Measurements from ENCODE around the gene GPX2.

DNA sequence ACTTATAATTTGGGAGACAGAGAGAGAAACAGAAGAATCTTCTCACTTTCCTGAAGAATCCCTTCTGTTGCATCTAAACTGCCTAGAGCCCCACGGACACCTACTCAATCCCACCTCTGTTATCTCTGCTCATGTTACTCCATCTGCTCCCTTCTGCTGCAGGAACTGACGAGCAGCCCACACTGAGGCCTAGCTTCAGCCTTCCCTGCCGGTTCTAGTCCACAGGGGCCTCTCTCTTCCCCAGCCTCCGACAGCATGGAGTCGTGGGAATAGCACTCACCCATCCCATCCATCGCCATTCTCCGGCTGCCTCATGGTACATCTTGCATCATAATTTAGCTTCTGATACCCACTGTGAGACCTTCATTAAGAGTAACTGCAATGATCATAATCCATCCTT, 25.6 kb upstream of the GPX2 start:
- TF ChIP-seq, protein P1, sequence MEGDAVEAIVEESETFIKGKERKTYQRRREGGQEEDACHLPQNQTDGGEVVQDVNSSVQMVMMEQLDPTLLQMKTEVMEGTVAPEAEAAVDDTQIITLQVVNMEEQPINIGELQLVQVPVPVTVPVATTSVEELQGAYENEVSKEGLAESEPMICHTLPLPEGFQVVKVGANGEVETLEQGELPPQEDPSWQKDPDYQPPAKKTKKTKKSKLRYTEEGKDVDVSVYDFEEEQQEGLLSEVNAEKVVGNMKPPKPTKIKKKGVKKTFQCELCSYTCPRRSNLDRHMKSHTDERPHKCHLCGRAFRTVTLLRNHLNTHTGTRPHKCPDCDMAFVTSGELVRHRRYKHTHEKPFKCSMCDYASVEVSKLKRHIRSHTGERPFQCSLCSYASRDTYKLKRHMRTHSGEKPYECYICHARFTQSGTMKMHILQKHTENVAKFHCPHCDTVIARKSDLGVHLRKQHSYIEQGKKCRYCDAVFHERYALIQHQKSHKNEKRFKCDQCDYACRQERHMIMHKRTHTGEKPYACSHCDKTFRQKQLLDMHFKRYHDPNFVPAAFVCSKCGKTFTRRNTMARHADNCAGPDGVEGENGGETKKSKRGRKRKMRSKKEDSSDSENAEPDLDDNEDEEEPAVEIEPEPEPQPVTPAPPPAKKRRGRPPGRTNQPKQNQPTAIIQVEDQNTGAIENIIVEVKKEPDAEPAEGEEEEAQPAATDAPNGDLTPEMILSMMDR (IDR thresholded peaks at IDR 0.05) = no peak
- TF ChIP-seq POLR2A (IDR thresholded peaks at IDR 0.05) (no peak), POLR2AphosphoS5 (IDR thresholded peaks at IDR 0.05) (no peak)
